ENCODE data around the gene HACE1.
"Not testable (repeated sequence)": the region's sequence is repeated elsewhere in the genome, so short reads cannot be mapped to it uniquely, and the experiment has no call there.

HACE1 gene

GRCh38 chr6:104737567-104737966, 122.2 kb downstream of the HACE1 start:
- DNase-seq (ENCODE audit: low read depth): not testable (repeated sequence)

- no peak for DNase-seq (ENCODE audit: low read depth)
Observed at GRCh38 chr6:104736545-104736944, 123.2 kb downstream of the HACE1 start.

GRCh38 chr6:104730450-104730849, 129.3 kb downstream of the HACE1 start:
- no peak for DNase-seq (ENCODE audit: low read depth)

- no peak for DNase-seq (ENCODE audit: low read depth)
Observed at GRCh38 chr6:104729433-104729832, 130.3 kb downstream of the HACE1 start.

GRCh38 chr6:104728448-104728847, 131.3 kb downstream of the HACE1 start:
- no peak for DNase-seq (ENCODE audit: low read depth)

DNA sequence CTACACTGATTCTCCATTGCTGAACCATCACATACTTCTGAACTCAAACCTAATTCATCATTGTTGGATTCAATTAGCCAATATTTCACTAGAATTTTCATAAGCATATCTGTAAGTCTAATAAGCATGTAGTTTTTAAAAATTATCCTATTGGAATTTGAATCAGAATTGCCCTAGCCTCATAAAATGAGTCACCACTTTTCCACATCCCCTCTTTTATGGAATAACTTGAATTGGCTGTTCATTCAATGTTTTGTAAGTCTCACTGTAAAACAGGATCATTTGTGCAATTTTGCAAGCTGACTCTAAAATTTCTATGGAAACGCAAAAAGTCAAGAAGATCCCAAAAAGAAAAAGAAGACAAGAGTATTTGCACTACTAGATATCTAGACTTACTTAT, 141.0 kb downstream of the HACE1 start:
- no peak for DNase-seq (ENCODE audit: low read depth)

GRCh38 chr6:104716858-104717257, 142.9 kb downstream of the HACE1 start:
- no peak for DNase-seq (ENCODE audit: low read depth)

DNA sequence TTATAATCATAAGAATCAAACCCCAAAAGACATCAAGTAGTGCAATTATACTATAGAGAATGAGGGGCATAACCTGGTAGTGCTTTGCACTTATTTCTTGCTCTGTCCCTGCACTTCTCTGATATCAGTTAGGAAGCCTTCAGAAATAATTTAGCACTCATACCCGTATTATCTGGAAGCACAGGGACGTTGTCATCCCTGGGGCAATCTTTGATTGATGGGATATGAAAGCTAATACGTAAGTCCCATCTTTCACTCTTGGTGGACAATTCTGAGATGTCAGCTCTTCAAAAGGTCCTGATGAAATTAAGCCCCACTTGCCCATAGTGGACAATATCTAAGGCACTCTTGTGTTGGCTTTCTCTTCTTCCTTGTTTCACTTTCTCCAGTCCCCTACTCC, 144.9 kb downstream of the HACE1 start:
- DNase-seq (ENCODE audit: low read depth): no peak

GRCh38 chr6:104713982-104714381, 145.7 kb downstream of the HACE1 start:
- DNase-seq (ENCODE audit: low read depth): no peak

GRCh38 chr6:104711371-104711770, 148.3 kb downstream of the HACE1 start:
- no peak for DNase-seq (ENCODE audit: low read depth)

GRCh38 chr6:104710543-104711335, 149.0 kb downstream of the HACE1 start:
- DNase-seq (ENCODE audit: low read depth): no peak

- no peak for DNase-seq (ENCODE audit: low read depth)
Observed at GRCh38 chr6:104705916-104706442, 153.7 kb downstream of the HACE1 start.

- no peak for DNase-seq (ENCODE audit: low read depth)
Observed at GRCh38 chr6:104705095-104705707, 154.5 kb downstream of the HACE1 start.

- no peak for DNase-seq (ENCODE audit: low read depth)
Observed at GRCh38 chr6:104704191-104704590, 155.5 kb downstream of the HACE1 start.

- DNase-seq (ENCODE audit: low read depth): no peak
Observed at GRCh38 chr6:104702126-104702841, 157.4 kb downstream of the HACE1 start.

- DNase-seq (ENCODE audit: low read depth): no peak
Observed at GRCh38 chr6:104700371-104701185, 159.1 kb downstream of the HACE1 start.

GRCh38 chr6:104699593-104700329, 160.0 kb downstream of the HACE1 start:
- DNase-seq (ENCODE audit: low read depth): no peak

- DNase-seq (ENCODE audit: low read depth): no peak
Observed at GRCh38 chr6:104698979-104699378, 160.7 kb downstream of the HACE1 start.

GRCh38 chr6:104692008-104692407, 167.7 kb downstream of the HACE1 start:
- DNase-seq (ENCODE audit: low read depth): no peak

DNA sequence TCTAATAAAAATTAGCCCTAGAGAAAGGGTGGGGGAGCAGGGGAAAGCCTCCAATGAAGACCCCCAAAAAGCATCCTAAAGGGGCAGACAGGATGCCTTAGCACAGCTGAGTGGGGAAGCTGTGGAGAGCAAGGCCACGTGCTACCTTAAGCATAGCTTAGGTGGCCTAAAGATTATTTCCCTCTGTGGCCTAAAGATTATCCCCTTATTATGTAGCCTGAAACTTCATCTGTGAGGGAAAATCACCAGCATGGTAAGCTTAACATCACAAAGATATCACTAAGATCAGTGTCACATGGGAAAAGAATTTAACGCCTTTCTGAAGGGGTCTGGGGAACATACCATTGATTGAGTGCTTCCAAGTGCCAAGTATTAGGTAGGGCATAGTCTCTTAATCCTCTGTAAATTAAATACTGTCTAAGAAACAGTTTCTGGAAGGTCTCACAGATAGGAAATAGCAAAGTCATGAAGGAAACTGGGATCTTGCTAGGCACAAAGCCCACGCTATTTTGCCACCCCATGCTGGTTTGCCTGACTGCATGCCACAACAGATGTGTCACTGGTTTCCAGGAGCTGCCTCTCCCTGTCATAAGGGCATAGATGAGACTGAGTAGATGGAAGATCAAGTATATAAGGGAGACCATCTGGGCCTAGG, 170.0 kb downstream of the HACE1 start:
- DNase-seq (ENCODE audit: low read depth): no peak

Measured in stimulated activated CD8-positive, alpha-beta memory T cell treated with anti-CD3 and anti-CD28 coated beads, Interleukin-15, amount 100 ng/mL, for 1 hour (primary cell).